HG02623 (cell line): Measurements from ENCODE around the gene GUCY2F.

Experiments
- ATAC-seq: cut with Tn5 transposase; IDR thresholded peaks from one replicate; pipeline ENCODE4 v1.9.1; 2021; ENCODE audit warnings: moderate library complexity; ENCODE audit not compliant: unreplicated experiment

Gene GUCY2F

GRCh38 chrX:109481986-109482385 lies at the start of gene GUCY2F:
GUCY2F (minus strand) TSS chrX:109482086; CDS start chrX:109475936, 6,150 bp downstream.
- ATAC-seq, result no peak

- no peak for ATAC-seq
Observed at GRCh38 chrX:109519001-109519400, 37.1 kb upstream of the GUCY2F start.

- ATAC-seq, result no peak
Observed at GRCh38 chrX:109511113-109511512, 29.2 kb upstream of the GUCY2F start.

GRCh38 chrX:109508915-109509314 lies 27.0 kb upstream of the GUCY2F start:
- ATAC-seq, result no peak

- ATAC-seq, result no peak
Observed at GRCh38 chrX:109501176-109501575, 19.3 kb upstream of the GUCY2F start.

- ATAC-seq, result no peak
Observed at GRCh38 chrX:109498434-109498833, 16.5 kb upstream of the GUCY2F start.

- no peak for ATAC-seq
Observed at GRCh38 chrX:109489174-109489573, 7.3 kb upstream of the GUCY2F start.

GRCh38 chrX:109487640-109488039 lies 5.8 kb upstream of the GUCY2F start:
- ATAC-seq, result no peak

- no peak for ATAC-seq
Observed at GRCh38 chrX:109485470-109486340, 3.8 kb upstream of the GUCY2F start.

GRCh38 chrX:109484886-109485285 lies 3.0 kb upstream of the GUCY2F start:
- no peak for ATAC-seq

GRCh38 chrX:109475174-109475891 lies 6.6 kb downstream of the GUCY2F start:
- no peak for ATAC-seq

- no peak for ATAC-seq
Observed at GRCh38 chrX:109472939-109473735, 8.7 kb downstream of the GUCY2F start.

GRCh38 chrX:109464231-109464630 lies 17.7 kb downstream of the GUCY2F start:
- ATAC-seq, result no peak

- ATAC-seq, result no peak
Observed at GRCh38 chrX:109463784-109464183, 18.1 kb downstream of the GUCY2F start.

GRCh38 chrX:109448282-109448938 lies 33.5 kb downstream of the GUCY2F start:
- no peak for ATAC-seq

GRCh38 chrX:109441266-109441665 lies 40.6 kb downstream of the GUCY2F start:
- ATAC-seq, result no peak

- peak; percentile 73 for ATAC-seq
Observed at GRCh38 chrX:109440475-109440874, 41.4 kb downstream of the GUCY2F start.

- ATAC-seq, result no peak
Observed at GRCh38 chrX:109409181-109409580, 72.7 kb downstream of the GUCY2F start.

GRCh38 chrX:109403922-109404321 lies 78.0 kb downstream of the GUCY2F start:
- no peak for ATAC-seq

- no peak for ATAC-seq
Observed at GRCh38 chrX:109399831-109400230, 82.1 kb downstream of the GUCY2F start.

- no peak for ATAC-seq
Observed at GRCh38 chrX:109398833-109399232, 83.1 kb downstream of the GUCY2F start.
